ENCODE results near the gene UFC1. TPM values are rescaled to one million over a fixed set of nuclear protein-coding genes. Genes with fewer than 3 reads are reported as not detected.
A peak's percentile ranks its signal among the peaks of the same experiment; 100 is the strongest.

The UFC1 gene
- total and polyA plus RNA-seq, 2 of the 13 experiments (the other 11 are each of a cell fraction or from before 2014, with no cell fraction given) = 72.8 to 85.2 TPM

- no peak for TF ChIP-seq PRDM15 (CRISPR knock-in tag; IDR thresholded peaks at IDR 0.05)
- no peak for TF ChIP-seq AHDC1 (CRISPR knock-in tag; IDR thresholded peaks at IDR 0.05; ENCODE audit: borderline replicate concordance)
- 0 out of 2 replicates have a peak, but pooled peaks have one; percentile 12 for TF ChIP-seq HES4 (CRISPR knock-in tag; IDR thresholded peaks at IDR 0.05; ENCODE audit: borderline replicate concordance)
- TF ChIP-seq NR3C1 (CRISPR knock-in tag; IDR thresholded peaks at IDR 0.05) = no peak
- peak; percentile 95 for TF ChIP-seq ZFX (CRISPR knock-in tag; IDR thresholded peaks at IDR 0.05; ENCODE audit: low read depth)
- no peak for TF ChIP-seq ZNF253 (CRISPR knock-in tag; IDR thresholded peaks at IDR 0.05; ENCODE audit: borderline replicate concordance)
- peak; percentile 71 for TF ChIP-seq SRSF1 (optimal IDR thresholded peaks at IDR 0.05; ENCODE audit: low read depth, low read length)
- TF ChIP-seq NR2F2 (IDR thresholded peaks at IDR 0.05; ENCODE audit: borderline replicate concordance, low read depth) = 0 out of 2 replicates have a peak, but pooled peaks have one; percentile 6
- TF ChIP-seq XRCC5 (optimal IDR thresholded peaks at IDR 0.05; ENCODE audit: low read length) = peak; percentile 94
- TF ChIP-seq PHF8 (CRISPR knock-in tag; IDR thresholded peaks at IDR 0.05) = peak; percentile 77
- TF ChIP-seq NR2F6 (IDR thresholded peaks at IDR 0.05) = no peak
- TF ChIP-seq NR2F6 (CRISPR knock-in tag; IDR thresholded peaks at IDR 0.05) = no peak; the same call in 1 of the 2 replicates
Measured at GRCh38 chr1:161165742-161166668, 12.2 kb downstream of the UFC1 start, which contains the start of gene PPOX (continued).

Measured in HepG2 (cell line).